HepG2 (cell line): ENCODE measurements around the gene NTN4. TPM values are rescaled to one million over a fixed set of nuclear protein-coding genes. Genes with fewer than 3 reads are reported as not detected.

Experiments
- ATAC-seq: fragments of 200-7000 bp; cut with Tn5 transposase; 3 replicates; pipeline ENCODE4 v1.9.1; 2020; ENCODE audit warnings: mild to moderate bottlenecking, moderate library complexity
- BruUV-seq: library from RNA; stranded (reverse); fragments of 400-500 nt; replicated peaks from 2 replicates; lab custom pipeline; 2021; lab: Mats Ljungman, UMichigan
- CTCF ChIA-PET: fragments of 300-600 bp; formaldehyde crosslinking; extraction: SDS; loops from one replicate; lab custom pipeline; 2021; ENCODE audit warnings: low total read pairs, inconsistent platforms, low intra/inter-chr PET ratio; lab: Yijun Ruan, JAX
- POLR2A ChIA-PET: fragments of 350-600 bp; sonication (Branson Sonifier 250); formaldehyde crosslinking; loops from one replicate; lab custom pipeline; 2020; ENCODE audit warnings: antibody characterized with exemption, inconsistent platforms; lab: Yijun Ruan, JAX
- DNase-seq: peaks from one replicate; pipeline ENCODE4 v3.0.0-alpha.2; 2015; ENCODE audit warnings: low spot score
- FAIRE-seq: peaks from 3 replicates; lab custom pipeline; 2011; peaks lifted over from hg19 to GRCh38; lab: Jason Lieb, UNC
- H2AFZ ChIP-seq: one replicate; pipeline ENCODE4 v1.6.1; 2011; ENCODE audit warnings: low read length, inconsistent platforms
- H3K27ac ChIP-seq: fragments of 300-600 bp; 3 replicates; pipeline ENCODE4 v1.8.0; 2011; ENCODE audit warnings: mixed run types, mild to moderate bottlenecking, mixed read lengths, low read length, inconsistent platforms; ENCODE audit not compliant: insufficient read depth; ENCODE audit errors: extremely low read length
- H3K27me3 ChIP-seq, 2 experiments: fragments of 200-600 bp in 1 of 2; 2 replicates in 1 of 2; 3 replicates in 1 of 2; pipeline versions ENCODE4 v1.6.0 to v1.8.0; 2011; ENCODE audit warnings: low read length in 2 of 2, mild to moderate bottlenecking in 2 of 2, moderate library complexity in 2 of 2, inconsistent platforms in 1 of 2; ENCODE audit not compliant: insufficient read depth in 2 of 2, control insufficient read depth in 1 of 2
- H3K36me3 ChIP-seq, 2 experiments: fragments of 200-600 bp in 1 of 2; replicated peaks in 1 of 2; 2 replicates in 1 of 2; 3 replicates in 1 of 2; pipeline versions ENCODE4 v1.5.1 to v1.8.0; 2011; ENCODE audit warnings: low read length in 2 of 2, inconsistent platforms in 1 of 2; ENCODE audit not compliant: insufficient read depth in 2 of 2, control insufficient read depth in 1 of 2
- H3K4me1 ChIP-seq: 2 replicates; pipeline ENCODE4 v1.5.1; 2012; ENCODE audit warnings: low read length, inconsistent platforms; ENCODE audit not compliant: insufficient read depth
- H3K4me2 ChIP-seq: 2 replicates; pipeline ENCODE4 v1.6.0; 2011; ENCODE audit warnings: low read depth, low read length, inconsistent platforms
- H3K4me3 ChIP-seq, 3 experiments: fragments of 200-600 bp in 1 of 3; sonication (generic), shearing (Covaris generic) in 1 of 3; replicated peaks in 1 of 3; 2 replicates each; pipeline ENCODE4 v1.5.1; 2011 to 2016; ENCODE audit warnings: low read length in 3 of 3, inconsistent platforms in 2 of 3, low read depth in 2 of 3, mild to moderate bottlenecking in 2 of 3, control low read depth in 1 of 3, mixed read lengths in 1 of 3; ENCODE audit not compliant: insufficient read depth in 1 of 3
- H3K79me2 ChIP-seq: one replicate; pipeline ENCODE4 v1.6.1; 2011; ENCODE audit warnings: low read length, inconsistent platforms; ENCODE audit not compliant: insufficient read depth
- H3K9ac ChIP-seq: 2 replicates; pipeline ENCODE4 v1.6.0; 2011; ENCODE audit warnings: mild to moderate bottlenecking, low read depth, low read length, inconsistent platforms; ENCODE audit not compliant: insufficient read depth
- H3K9me3 ChIP-seq: 2 replicates; pipeline ENCODE4 v1.5.1; 2012; ENCODE audit warnings: mild to moderate bottlenecking, low read length
- H4K20me1 ChIP-seq: 2 replicates; pipeline ENCODE4 v1.6.0; 2011; ENCODE audit warnings: inconsistent platforms, mild to moderate bottlenecking, low read length, moderate library complexity; ENCODE audit not compliant: insufficient read depth
- CCAR2 ChIP-seq: fragments of 200-400 bp; formaldehyde crosslinking; optimal IDR thresholded peaks from 2 replicates; pipeline ENCODE3; 2018; ENCODE audit warnings: low read depth, mild to moderate bottlenecking, low read length, moderate library complexity
- HOXA3 ChIP-seq: sonication (generic); formaldehyde crosslinking; IDR thresholded peaks from 2 replicates; pipeline ENCODE4 v1.5.0; 2020; ENCODE audit warnings: missing genetic modification reagents
- NCOA2 ChIP-seq: sonication (generic); formaldehyde crosslinking; IDR thresholded peaks from 2 replicates; pipeline ENCODE4 v1.8.0; 2022; ENCODE audit warnings: inconsistent platforms
- NR3C1 ChIP-seq: sonication (generic); formaldehyde crosslinking; IDR thresholded peaks from 2 replicates; pipeline ENCODE4 v1.4.0; 2020; ENCODE audit warnings: missing genetic modification reagents
- ONECUT2 ChIP-seq: sonication (generic); formaldehyde crosslinking; IDR thresholded peaks from 2 replicates; pipeline ENCODE4 v1.4.0; 2020; ENCODE audit warnings: missing genetic modification reagents
- RARG ChIP-seq: sonication (generic); formaldehyde crosslinking; IDR thresholded peaks from 2 replicates; pipeline ENCODE4 v1.4.0; 2020; ENCODE audit warnings: low read depth, mild to moderate bottlenecking, missing genetic modification reagents
- XRCC5 ChIP-seq: fragments of 200-400 bp; formaldehyde crosslinking; optimal IDR thresholded peaks from 2 replicates; pipeline ENCODE3; 2017; ENCODE audit warnings: mild to moderate bottlenecking, low read length
- ZNF556 ChIP-seq: sonication (generic); formaldehyde crosslinking; IDR thresholded peaks from 2 replicates; pipeline ENCODE4 v1.4.0; 2020; ENCODE audit warnings: mild to moderate bottlenecking, missing genetic modification reagents, borderline replicate concordance
- ZNF800 ChIP-seq: sonication (generic); formaldehyde crosslinking; IDR thresholded peaks from 2 replicates; pipeline ENCODE4 v1.4.0; 2020; ENCODE audit warnings: missing genetic modification reagents
- WGBS: methylation state at CpG from one replicate; pipeline ENCODE4 v1.1.6; 2017; ENCODE audit warnings: low lambda C conversion rate; 5-methylcytosine and 5-hydroxymethylcytosine counted together
- in situ Hi-C: cut with HindIII; loops from 2 replicates; pipeline ENCODE4 v1.10.0; 2017; ENCODE audit warnings: low pct_unique_long_range_greater_than_20kb; ENCODE audit not compliant: extremely low pct_ligation_motif_present
- intact Hi-C: fragments of 100-400 bp; cut with micrococcal nuclease; formaldehyde crosslinking; loops from one replicate; pipeline ENCODE4 v1.10.0; 2022; ENCODE audit not compliant: unreplicated experiment
- polyA plus RNA-seq, 8 experiments: library from polyadenylated mRNA; depleted of rRNA in 3 of 8; stranded (reverse) in 7 of 8; unstranded in 1 of 8; fragments of >200 nt; fragmentation: Illumina TruSeq in 4 of 8; extraction: Trizol in 4 of 8; gene quantifications; 2 replicates each; pipeline versions ENCODE4 v1.2.1 to v1.2.3, GENCODE V29; 2011 to 2016; ENCODE audit warnings: low read depth in 4 of 8, missing spikeins in 1 of 8, mixed read lengths in 1 of 8; ENCODE audit not compliant: insufficient read depth in 1 of 8
- total RNA-seq, 5 experiments: library from RNA; depleted of rRNA; stranded (reverse); fragments of >200 nt; fragmentation: Illumina TruSeq; extraction: Trizol; gene quantifications; 2 replicates each; pipeline ENCODE4 v1.2.3, GENCODE V29; 2016; ENCODE audit warnings: low read depth in 1 of 5
- TF ChIP-seq, protein P1 (sequence below): sonication (generic); formaldehyde crosslinking; IDR thresholded peaks from 2 replicates; pipeline ENCODE4 v1.5.1; 2020; ENCODE audit warnings: mild to moderate bottlenecking, missing genetic modification reagents, borderline replicate concordance
- TF ChIP-seq, protein P2 (sequence below): sonication (generic); formaldehyde crosslinking; IDR thresholded peaks from 2 replicates; pipeline ENCODE4 v1.9.0; 2021; ENCODE audit warnings: missing genetic modification reagents, borderline replicate concordance
- TF ChIP-seq, protein P3 (sequence below): sonication (generic); formaldehyde crosslinking; IDR thresholded peaks from 2 replicates; pipeline ENCODE4 v1.5.1; 2020; ENCODE audit warnings: missing genetic modification reagents, mild to moderate bottlenecking, borderline replicate concordance

Gene NTN4
- total and polyA plus RNA-seq, 2 of the 13 experiments (the other 11 are each of a cell fraction or from before 2014, with no cell fraction given) = 7.8 to 11.5 TPM

DNA sequence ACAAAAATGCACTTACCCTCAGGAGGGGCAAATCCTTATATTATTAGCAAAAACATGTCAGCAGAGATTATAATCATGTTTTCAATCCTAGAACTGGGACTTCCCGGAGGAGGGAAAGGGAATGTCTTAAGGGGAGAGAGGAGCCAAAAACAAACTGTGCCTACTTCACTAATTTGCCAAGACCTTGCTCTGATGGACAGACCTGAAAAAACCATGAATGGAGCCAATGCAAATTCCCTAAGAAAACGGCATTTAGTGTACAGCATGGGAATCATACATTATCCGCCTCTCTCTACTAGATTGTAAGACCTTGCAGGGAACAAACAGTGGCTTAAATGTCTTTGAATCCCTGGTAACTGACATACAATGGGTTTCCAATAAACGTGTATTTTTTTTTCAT, 70.4 kb downstream of the NTN4 start:
- TF ChIP-seq ONECUT2 = no peak
- TF ChIP-seq RARG (CRISPR knock-in tag) = no peak
- TF ChIP-seq NR3C1 (CRISPR knock-in tag) = no peak
- no peak for TF ChIP-seq CCAR2
- TF ChIP-seq ZNF556 (CRISPR knock-in tag) = no peak
- TF ChIP-seq, protein P1, sequence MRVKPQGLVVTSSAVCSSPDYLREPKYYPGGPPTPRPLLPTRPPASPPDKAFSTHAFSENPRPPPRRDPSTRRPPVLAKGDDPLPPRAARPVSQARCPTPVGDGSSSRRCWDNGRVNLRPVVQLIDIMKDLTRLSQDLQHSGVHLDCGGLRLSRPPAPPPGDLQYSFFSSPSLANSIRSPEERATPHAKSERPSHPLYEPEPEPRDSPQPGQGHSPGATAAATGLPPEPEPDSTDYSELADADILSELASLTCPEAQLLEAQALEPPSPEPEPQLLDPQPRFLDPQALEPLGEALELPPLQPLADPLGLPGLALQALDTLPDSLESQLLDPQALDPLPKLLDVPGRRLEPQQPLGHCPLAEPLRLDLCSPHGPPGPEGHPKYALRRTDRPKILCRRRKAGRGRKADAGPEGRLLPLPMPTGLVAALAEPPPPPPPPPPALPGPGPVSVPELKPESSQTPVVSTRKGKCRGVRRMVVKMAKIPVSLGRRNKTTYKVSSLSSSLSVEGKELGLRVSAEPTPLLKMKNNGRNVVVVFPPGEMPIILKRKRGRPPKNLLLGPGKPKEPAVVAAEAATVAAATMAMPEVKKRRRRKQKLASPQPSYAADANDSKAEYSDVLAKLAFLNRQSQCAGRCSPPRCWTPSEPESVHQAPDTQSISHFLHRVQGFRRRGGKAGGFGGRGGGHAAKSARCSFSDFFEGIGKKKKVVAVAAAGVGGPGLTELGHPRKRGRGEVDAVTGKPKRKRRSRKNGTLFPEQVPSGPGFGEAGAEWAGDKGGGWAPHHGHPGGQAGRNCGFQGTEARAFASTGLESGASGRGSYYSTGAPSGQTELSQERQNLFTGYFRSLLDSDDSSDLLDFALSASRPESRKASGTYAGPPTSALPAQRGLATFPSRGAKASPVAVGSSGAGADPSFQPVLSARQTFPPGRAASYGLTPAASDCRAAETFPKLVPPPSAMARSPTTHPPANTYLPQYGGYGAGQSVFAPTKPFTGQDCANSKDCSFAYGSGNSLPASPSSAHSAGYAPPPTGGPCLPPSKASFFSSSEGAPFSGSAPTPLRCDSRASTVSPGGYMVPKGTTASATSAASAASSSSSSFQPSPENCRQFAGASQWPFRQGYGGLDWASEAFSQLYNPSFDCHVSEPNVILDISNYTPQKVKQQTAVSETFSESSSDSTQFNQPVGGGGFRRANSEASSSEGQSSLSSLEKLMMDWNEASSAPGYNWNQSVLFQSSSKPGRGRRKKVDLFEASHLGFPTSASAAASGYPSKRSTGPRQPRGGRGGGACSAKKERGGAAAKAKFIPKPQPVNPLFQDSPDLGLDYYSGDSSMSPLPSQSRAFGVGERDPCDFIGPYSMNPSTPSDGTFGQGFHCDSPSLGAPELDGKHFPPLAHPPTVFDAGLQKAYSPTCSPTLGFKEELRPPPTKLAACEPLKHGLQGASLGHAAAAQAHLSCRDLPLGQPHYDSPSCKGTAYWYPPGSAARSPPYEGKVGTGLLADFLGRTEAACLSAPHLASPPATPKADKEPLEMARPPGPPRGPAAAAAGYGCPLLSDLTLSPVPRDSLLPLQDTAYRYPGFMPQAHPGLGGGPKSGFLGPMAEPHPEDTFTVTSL (CRISPR knock-in tag) = no peak
- TF ChIP-seq NCOA2 (CRISPR knock-in tag) = no peak
- TF ChIP-seq, protein P2, sequence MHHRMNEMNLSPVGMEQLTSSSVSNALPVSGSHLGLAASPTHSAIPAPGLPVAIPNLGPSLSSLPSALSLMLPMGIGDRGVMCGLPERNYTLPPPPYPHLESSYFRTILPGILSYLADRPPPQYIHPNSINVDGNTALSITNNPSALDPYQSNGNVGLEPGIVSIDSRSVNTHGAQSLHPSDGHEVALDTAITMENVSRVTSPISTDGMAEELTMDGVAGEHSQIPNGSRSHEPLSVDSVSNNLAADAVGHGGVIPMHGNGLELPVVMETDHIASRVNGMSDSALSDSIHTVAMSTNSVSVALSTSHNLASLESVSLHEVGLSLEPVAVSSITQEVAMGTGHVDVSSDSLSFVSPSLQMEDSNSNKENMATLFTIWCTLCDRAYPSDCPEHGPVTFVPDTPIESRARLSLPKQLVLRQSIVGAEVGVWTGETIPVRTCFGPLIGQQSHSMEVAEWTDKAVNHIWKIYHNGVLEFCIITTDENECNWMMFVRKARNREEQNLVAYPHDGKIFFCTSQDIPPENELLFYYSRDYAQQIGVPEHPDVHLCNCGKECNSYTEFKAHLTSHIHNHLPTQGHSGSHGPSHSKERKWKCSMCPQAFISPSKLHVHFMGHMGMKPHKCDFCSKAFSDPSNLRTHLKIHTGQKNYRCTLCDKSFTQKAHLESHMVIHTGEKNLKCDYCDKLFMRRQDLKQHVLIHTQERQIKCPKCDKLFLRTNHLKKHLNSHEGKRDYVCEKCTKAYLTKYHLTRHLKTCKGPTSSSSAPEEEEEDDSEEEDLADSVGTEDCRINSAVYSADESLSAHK (CRISPR knock-in tag) = no peak
- no peak for TF ChIP-seq XRCC5
- no peak for TF ChIP-seq HOXA3 (CRISPR knock-in tag)
- TF ChIP-seq ZNF800 = no peak
- TF ChIP-seq, protein P3, sequence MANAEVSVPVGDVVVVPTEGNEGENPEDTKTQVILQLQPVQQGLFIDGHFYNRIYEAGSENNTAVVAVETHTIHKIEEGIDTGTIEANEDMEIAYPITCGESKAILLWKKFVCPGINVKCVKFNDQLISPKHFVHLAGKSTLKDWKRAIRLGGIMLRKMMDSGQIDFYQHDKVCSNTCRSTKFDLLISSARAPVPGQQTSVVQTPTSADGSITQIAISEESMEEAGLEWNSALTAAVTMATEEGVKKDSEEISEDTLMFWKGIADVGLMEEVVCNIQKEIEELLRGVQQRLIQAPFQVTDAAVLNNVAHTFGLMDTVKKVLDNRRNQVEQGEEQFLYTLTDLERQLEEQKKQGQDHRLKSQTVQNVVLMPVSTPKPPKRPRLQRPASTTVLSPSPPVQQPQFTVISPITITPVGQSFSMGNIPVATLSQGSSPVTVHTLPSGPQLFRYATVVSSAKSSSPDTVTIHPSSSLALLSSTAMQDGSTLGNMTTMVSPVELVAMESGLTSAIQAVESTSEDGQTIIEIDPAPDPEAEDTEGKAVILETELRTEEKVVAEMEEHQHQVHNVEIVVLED (CRISPR knock-in tag) = no peak
- no peak overlapping the region for H3K4me3 ChIP-seq
- in situ Hi-C loops = no loop called here
- no peaks in the 10 kb centered on the region for H3K79me2 ChIP-seq
- intact Hi-C loops = no loop called here
- ChIA-PET POLR2A (no interaction called here), CTCF (no interaction called here)
- no peak for DNase-seq
- no peaks in the 10 kb centered on the region for H4K20me1 ChIP-seq
- H3K27ac ChIP-seq = no peak overlapping the region
- peaks cover 6% of the 10 kb centered on the region; the same call in 1 of the 2 replicates for H3K4me1 ChIP-seq
- ATAC-seq = no peak
- H3K9me3 ChIP-seq = no peaks in the 10 kb centered on the region
- no TSS peak for BruUV-seq
- no peaks in the 10 kb centered on the region for H3K36me3 ChIP-seq
- no peaks in the 10 kb centered on the region for H3K27me3 ChIP-seq
- no peak overlapping the region for H3K9ac ChIP-seq
- FAIRE-seq = no peak
- H3K4me2 ChIP-seq = no peak overlapping the region
- no peak overlapping the region for H2AFZ ChIP-seq
- WGBS = 89% methylated on average over 4 of the region's 4 CpGs
